GM12892 (cell line): Measurements from ENCODE around the gene CAMKMT.

Experiments used
- POLR2A ChIP-seq: IDR thresholded peaks from 2 replicates; pipeline ENCODE4 v1.6.1; 2011; ENCODE audit warnings: low read depth, low read length, control low read depth
- POLR2AphosphoS5 ChIP-seq: IDR thresholded peaks from 2 replicates; pipeline ENCODE4 v1.6.1; 2011; ENCODE audit warnings: low read depth, low read length, control low read depth

DNA sequence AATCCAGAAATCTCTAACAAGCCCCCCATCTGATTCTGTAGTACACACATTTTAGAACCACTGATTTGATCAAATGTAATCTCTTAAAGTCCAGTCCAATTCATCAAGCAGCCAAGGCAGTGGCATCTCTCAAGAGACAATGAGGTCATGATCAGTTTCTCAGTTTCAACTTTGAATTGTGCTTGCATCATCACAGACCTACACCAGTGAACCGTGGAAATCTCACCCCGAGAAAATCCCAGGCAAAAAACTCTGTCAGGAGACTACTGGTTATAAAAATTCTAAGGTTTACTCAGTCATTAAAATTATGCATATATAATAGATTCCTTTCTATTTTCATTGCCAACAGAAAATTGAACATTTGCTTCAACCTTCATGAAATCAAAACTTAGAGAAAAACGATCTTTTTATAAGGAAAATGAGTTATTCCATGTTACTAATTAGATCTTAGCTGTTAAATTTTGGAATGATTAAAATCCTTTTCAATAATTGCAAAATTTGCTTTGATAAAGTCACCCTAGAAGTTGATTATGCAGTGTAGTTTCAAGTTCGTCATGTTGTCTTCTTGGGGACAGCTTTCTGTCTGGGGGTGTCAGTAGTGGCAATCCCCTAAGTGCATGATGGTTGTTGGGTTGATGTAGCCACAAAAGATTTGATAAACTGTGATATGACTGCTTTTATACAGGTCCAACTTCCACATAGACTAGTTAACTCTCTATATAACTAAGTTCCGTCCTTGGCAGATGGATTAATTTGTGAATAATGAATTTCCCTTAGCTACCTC is 235.0 kb downstream of the CAMKMT start:
- no peak for TF ChIP-seq POLR2A
- TF ChIP-seq POLR2AphosphoS5 = no peak
